NCI-H1105 (cell line): ENCODE data around the gene ARHGEF1.
"Not testable (repeated sequence)": the region's sequence is repeated elsewhere in the genome, so short reads cannot be mapped to it uniquely, and the experiment has no call there.

ENCODE experiments used
- DNase-seq: peaks from one replicate; lab custom pipeline; 2025; lab: John Stamatoyannopoulos, UW

Gene ARHGEF1

DNA sequence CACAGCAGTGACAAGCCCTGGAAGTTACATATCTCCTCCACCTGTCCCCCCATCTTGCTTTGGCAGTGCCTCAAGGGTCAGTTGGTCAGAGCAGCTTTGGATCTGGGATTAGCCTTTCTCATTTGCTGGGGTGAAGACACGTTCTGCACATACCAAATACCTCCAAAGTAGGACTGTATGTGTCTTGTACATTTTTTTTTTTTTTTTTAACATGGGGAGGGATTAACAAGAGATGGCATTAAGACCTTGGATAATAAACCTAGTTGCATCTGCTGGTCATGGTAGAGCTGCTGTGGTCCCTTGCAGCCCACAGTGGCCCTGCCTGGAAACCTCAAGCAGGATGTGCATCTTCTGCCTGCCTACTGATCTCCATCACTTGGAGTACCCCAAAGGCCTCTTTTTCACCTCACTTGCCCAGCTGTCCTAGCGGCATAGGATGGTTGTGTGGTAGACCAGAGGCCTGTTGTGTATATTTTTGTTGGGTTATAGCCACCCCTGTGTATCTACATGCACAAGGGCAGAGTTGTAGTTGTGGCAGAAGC, 20.5 kb upstream of the ARHGEF1 start:
- no peak for DNase-seq

DNA sequence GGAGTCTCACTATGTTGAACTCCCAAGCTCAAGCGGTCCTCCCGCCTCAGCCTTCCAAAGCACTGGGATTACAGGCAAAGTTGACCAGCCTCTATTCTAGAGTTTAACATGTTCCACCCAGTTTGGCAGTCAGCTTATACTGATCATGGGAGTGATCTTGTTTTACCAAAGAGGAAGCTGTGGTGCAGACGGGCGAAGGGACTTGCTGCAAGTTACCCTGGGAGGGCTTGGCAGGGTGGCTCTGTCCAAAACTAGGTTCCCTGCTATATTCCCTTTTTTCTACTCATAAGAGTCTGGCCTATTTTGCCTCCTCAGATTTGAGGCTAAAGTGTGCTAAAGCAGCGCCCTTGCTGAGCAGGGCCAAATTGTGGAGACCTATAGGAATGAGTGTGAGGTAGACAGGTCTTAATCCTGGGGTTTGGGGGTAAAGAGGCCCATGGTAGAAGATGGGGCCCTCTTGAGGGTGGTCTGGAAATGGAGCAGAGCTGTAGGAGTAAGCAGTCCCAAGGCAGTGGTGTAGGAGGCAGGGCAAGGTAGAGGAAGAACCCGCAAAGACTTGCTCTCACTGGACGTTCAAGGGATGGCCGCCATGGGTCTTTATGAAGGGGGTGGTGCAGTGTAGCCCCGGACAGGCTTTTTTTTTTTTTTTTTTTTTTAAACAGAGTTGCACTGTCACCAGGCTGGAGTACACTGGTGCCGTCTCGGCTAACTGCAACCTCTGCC, 19.6 kb upstream of the ARHGEF1 start:
- no peak for DNase-seq

DNA sequence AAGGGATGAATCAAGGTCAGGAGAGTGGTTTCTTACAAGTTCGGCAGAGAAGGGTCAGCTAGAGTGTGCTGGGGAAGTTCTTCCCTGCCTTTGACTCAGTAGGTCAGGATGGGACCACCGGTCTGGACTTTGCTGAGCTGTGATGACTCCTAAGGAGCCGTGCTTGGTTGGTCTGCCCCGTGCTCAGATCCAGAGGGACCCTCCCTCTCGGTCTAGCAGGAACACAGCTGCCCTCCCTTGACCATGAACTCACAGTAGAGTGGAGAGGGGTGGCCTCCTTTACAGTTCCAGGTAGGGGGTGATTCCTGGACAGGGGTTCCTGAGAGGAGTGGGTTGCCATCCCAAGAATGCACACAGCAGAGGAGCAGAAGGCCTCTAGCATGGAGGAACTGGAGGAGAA, 18.6 kb upstream of the ARHGEF1 start:
- DNase-seq, result no peak

DNA sequence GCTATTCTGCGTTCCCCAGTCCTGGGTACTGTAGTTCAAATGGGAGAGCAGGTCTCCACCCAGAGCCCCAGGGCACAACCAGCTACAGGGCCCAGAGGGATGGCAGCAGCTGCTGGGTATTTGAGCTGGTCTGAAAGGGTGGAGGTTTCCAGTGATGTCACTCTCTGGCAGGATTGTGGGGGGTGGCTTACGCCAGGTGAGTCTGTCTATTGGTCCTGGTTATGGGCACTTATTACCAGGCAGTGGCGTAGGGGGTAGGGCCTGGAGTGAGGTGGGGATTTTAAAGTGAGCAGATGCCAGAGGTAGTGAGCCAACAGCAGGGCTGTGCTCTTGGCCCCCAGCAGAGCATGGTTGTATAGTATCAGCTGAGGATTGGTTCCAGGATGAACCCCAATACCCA, 16.7 kb upstream of the ARHGEF1 start:
- DNase-seq, result no peak

DNA sequence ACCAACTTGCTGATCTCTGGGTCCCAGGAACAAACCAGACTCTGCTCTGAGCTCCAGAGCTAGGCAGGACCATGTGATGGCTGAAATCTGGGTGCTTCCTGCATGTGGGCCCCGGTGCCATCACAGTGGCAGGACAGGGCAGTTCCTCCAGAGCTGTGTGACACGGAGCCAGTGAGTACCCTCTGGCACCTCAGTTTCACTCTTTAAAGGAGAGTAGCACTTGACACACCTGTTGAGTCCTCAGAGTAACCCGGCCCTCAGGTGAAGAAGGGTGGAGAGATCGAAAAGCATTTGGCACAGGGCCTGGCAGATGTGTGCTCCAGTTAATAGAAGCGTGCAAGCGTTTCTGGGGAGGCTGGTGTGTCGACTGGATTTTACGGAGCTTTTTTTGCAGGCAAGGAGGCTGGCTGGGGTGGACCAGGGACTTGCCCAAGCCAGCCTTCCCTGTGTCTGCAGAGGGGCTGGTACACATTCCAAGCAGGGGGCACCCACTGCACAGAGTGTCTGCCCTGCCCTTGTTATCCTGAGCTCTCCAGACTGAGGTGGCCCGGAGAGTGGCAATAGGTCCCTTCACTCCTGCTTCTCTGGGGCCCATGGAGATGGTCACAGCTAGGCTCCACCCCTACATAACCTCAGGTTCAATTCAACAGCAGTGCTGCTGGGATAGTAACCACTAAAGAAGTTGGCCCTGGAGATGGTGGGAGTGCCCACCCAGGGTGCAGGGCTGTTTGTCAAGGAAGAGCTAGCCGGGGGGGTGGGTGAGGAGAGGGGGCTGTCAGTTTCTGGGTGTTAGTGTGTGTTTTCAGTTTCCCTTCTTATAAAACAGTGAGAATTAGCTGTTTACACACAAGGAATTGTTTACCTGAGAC, 14.6 kb upstream of the ARHGEF1 start:
- DNase-seq, result peak; percentile 15

DNA sequence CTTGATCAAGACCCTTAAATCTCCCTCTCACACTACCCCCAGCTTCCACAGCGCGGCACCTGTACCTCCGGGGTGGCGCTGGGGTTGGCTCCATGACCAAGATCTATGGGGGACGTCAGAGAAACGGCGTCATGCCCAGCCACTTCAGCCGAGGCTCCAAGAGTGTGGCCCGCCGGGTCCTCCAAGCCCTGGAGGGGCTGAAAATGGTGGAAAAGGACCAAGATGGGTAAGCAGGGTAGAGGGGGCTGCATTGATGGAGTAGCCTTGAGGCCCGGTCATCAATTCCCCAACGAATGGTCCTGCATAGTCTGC, 14.0 kb upstream of the ARHGEF1 start:
- no peak for DNase-seq

DNA sequence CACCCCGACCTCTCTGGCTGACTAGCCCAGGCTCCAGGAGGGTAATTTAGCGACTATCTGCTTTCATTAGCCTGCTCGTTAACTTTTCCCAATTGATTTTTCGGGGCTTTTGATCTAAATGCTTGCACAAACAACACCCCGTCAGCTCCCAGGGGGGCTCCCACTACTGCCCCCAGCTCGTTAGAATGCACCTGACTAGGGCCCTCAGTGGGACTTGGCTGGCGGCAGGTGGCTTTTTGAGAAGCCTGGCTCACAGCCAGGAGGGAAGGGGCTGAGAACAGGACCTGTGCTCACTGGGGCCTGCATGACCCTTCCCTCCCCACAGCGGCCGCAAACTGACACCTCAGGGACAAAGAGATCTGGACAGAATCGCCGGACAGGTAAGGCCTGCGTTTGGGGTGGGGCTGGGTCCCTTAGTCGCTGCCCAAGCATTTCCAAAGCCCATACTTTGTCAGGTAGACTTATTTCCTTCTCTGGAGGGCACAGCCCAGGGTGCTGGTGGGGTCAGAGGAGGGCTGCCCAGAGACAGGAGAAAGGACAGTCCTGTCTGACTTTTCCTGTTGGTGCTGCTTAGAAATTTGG, 13.5 kb upstream of the ARHGEF1 start:
- peak; percentile 31 for DNase-seq

DNA sequence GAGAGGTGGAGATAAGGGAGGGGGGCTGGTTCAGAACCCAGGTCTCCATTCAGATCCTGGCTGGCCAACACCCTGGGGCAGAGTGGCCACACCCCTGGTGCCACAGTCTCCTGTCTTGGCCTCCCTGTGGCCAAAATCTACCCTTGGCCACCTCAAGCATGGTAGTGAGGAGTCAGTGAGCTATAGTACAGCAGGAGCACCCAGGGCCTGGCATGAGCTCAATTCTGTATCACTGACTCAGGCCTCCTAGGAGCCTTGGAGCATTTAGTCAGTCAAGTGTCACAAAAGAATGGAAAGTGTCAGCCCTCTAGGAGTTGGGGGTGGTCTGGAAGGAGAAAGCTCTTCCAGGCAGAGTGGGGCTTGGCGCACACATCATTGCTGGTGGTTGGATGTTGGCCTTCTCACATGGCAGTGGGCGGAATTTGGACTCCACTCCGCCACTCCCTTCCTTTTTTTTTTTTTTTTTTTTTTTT, 12.5 kb upstream of the ARHGEF1 start:
- DNase-seq, result no peak

DNA sequence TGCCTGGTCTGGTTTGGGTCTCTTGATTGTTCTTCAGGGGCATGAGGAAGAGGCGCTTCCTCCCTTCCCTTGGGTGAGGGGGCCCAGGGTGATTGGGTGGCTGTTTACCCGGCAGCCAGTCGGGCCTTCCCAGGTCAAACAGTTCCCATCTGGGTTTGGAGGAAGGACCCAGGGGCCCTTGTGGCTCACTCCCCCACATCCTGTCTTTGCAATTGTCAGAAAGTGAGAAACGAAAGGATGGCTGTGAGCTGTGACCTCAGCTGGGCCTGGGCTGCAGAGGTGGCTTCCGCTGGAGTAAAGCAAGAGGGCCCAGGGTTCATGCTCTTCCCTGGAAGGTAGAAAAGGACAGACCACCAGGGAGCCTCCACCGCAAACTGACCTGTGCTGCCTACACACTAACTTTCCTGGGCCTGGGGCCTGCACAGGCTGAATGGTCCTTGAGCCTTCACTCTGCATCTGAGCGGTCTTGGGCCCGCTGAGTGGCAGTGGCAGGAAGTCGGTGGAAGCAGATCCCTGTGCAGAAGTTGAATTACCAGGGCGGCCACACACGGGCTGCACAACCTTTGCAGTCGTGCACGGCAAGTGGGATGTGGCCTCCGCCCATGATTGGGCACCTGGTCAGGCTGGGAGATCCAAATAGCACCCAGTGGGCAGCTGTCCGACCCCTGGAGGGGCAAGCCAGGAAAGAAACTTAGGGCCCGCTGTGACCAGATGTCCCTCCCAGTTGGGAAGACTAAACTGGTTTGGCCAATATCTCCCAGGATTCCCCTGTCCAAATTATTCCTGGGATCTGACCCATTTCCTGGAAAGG, 11.2 kb upstream of the ARHGEF1 start:
- no peak for DNase-seq

DNA sequence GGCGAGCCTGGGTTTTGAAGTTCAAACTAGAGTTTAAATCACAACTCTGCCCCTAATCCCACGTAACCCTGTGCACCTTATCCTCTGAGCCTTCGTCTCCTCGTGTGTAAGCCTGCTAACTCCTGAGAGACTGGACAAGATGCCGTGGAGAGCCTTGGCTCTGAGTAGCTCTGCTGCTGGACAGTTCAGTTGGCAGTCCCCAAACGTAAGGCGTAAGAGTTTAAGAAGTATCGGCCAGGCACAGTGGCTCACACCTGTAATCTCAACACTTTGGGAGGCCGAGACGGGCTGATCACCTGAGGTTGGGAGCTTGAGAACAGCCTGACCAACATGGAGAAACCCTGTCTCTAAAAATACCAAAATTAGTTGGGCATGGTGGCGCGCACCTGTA, 10.6 kb upstream of the ARHGEF1 start:
- DNase-seq, result no peak

DNA sequence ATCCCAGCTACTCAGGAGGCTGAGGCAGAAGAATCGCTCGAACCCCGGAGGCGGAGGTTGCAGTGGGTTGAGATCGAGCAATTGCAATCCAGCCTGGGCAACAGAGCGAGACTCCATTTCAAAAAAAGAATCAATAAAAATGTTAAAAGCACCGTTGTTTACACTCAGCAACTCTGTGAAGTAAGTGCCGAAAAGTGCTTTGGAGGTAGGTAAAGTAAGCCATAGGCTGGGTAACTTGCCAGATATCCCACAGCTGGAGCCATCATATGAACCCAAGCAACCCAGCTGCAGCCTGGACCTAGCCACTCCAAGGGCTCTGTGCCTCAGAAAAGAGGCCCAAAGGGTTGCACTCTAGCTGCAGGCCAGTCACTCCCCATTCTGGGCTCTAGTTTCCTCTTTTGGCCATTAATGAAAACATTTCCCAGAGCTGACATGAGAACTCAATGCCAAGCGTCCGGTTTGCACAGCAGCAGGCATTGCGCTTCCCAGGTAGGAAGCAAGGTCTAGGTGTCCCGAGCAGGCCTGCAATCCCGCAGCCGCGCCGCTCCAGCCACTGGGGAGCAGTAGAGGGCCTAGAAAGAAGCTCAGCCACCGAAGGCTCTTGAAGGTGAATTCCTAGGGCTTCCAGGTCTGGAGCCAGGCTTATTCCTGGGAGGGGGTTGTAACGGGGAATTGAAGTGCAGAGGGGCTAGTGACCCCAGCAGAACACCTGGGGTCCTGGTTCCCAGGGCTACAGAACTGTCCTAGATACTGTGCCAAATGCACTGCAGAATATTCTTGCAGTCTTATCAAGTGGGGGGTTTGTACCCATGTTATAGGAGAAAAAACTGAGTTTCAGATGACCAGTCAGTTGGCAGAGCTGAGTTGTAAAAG, 10.0 kb upstream of the ARHGEF1 start:
- DNase-seq, result peak; percentile 20

DNA sequence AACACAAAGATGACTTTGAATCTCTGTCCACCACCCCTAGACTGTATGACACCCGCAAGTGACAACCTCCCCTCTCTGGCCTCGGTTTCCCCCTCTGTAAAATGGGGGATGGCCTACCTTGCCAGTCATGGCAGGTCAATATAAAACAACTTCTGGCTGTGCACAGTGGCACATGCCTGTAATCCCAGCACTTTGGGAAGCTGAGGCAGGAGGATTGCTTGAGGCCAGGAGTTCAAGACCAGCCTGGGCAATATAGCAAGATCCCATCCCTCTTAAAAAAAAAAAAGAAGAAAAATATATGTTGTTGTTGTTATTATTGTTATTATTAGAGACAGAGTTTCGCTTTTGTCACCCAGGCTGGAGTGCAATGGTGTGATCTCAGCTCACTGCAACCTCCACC, 7.0 kb upstream of the ARHGEF1 start:
- DNase-seq, result not testable (repeated sequence)

DNA sequence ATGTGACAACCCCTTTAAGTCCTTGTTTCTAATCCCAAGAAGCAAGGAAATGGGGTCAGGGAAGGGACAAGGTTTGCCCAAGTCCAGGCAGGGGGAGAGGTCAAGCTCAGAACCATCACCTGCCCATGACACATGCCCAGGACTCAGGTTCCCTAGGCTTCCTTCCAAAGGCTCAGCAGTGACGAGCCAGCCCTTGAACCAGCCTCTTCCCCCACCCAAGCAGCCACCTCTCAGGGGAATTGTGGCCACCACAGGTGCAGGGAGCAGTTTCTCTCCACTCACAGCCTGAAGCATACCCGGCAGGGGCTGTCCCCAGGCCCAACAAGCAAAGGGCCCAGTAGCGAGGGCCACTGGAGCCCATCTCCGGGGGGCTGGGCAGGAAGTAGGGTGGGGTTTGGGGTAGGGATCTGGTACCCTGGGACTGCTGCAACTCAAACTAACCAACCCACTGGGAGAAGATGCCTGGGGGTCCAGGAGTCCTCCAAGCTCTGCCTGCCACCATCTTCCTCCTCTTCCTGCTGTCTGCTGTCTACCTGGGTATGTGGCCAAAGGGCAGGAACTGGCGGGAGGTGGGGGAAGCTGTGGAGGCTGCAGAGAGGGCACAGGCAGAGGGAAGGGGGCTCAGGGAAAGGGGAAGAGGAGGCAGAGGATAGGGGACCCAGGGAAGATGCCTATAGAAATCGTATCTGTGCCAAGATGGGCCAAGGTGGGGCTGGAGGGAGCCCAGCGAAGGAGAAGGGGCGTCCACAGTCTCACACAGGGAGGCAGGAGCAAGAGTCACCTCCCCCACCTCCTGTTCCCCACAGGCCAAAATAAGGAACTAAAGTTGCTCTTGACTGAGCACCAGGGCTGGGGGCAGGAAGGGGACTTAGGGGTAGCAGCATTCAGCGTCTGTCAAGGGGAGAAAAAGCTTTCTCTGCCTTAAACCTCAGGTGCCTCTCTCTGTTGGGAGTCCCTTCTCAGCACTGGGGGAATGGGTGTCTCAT, 5.8 kb upstream of the ARHGEF1 start, which contains the start of gene CD79A:
Gene CD79A (plus strand): TSS at position 433 of the 986 bp plus-strand sequence. CDS start 26 bp downstream, at position 459.
- DNase-seq, result no peak

DNA sequence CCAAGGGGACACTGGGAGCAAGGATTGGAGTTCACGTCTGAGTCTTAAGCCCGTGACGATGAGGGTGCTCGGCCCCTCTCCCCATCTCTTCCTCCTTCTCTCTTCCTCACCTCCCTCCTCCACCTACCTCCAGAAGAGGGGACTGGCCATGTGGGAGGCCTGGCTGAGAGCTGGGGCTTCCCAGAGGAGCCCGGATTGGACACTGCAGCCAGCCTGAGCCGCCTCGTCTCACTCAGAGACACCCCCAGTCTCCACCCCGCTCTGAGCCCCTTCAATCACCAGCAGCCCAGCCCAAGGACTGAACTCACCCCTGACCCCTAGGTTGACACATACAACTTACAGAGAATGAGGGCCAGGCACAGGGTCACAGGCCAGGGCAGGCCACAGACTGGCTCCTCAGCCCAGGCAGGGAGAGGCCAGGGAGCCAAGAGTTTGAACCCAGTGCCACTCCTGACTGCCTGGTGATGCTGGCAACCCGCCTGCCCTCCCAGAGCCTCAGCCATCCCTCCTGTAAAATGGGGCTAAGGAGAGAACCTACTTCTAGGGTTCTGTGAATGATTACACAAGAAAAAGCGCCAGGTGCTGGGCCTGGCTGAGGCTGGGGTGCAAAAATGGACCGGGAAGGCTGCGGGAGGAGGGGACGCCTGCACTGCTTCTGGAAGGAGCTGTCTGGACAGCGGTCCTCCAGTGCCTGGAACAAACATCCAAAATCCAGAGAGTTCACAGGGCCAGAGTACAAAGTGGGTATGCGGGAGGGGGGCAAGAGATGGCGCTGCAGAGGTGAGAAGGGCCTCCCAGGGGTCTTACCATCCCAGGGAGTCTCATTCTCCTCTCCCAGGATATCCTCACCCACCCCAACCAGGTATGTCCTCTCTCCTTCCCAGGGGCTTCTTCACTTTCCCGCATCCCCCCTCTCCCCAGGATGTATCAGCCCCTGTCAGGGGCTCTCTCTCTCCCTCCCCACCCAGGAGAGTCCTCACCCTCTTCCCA, 4.8 kb upstream of the ARHGEF1 start:
- DNase-seq, result no peak

DNA sequence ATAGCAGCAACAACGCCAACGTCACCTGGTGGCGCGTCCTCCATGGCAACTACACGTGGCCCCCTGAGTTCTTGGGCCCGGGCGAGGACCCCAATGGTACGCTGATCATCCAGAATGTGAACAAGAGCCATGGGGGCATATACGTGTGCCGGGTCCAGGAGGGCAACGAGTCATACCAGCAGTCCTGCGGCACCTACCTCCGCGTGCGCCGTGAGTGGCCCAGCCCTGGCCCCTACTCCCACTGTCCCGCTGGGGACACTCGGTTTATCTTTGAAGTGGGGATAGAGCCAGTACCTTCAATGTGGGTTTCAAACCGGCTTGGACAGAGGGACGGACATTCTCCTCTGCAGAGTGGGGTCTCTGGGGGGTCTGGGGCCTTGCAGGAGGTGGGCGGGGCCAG, 3.9 kb upstream of the ARHGEF1 start:
- DNase-seq, result no peak

DNA sequence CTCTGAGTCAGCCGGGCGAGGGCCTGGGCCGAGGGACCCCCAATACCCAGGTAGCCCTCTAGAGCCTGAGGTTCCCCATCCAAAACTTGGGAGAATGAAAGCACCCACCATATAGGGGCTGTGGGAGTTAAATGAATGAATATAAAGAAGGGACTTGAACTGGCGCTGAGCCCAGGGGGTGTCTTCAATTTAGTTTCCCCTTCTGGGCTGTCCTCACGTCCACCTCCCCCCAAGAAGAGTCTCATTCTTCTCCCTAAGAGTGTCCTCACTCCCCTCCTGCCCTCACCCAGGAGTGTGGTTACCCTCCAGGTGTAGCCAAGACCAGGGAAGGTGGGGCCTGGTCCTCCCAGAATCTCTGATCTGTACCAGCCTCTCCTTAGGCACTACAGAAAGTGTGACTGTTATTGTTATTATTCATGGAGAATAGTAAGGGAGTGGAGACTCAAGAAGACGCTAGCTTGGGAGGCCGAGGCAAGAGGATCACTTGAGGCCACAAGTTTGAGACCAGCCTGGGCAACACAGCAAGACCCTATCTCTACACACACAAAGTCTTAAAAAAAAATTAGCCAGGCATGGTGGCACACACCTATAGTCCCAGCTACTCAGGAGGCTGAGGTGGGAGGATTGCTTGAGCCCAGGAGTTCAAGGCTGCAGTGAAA, 3.2 kb upstream of the ARHGEF1 start:
- no peak for DNase-seq

DNA sequence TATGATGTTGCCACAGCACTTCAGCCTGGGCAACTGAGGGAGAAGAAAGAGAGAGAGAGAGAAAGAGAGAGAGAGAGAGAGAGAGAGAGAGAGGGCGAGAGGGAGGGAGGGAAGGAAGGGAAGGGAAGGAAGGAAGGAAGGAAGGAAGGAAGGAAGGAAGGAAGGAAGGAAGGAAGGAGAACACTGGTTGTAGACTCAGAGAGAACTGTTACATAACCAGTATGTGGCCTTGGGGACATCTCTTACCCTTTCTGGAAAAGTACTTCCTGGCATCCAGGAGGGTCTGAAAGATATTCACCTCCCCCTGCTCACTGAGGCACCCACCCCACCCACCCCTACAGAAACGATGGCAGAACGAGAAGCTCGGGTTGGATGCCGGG, 2.7 kb upstream of the ARHGEF1 start:
- no peak for DNase-seq

DNA sequence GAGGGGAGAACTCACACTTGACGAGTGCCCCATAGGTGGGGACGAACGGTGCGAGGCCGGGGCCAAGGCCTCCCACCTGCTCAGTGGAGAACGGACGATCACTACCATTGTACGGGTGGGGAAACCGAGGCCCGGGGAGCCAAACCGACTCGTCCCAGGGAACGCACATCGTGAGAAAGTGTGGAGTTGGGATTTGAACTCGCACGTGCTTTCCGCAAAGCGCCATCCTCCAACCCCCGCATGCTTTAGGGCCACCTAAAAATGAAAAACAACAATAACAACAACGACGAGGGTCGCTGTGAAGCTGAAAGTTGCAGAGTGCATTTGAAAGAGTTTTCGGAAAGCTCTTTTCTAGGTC, 458 bp downstream of the ARHGEF1 start:
- no peak for DNase-seq
